Measurements from ENCODE around the gene ATP9A. TPM values are rescaled to one million over a fixed set of nuclear protein-coding genes. Genes with fewer than 3 reads are reported as not detected.
A peak's percentile ranks its signal among the peaks of the same experiment; 100 is the strongest.
"Not testable (repeated sequence)": the region's sequence is repeated elsewhere in the genome, so short reads cannot be mapped to it uniquely, and the experiment has no call there.

The ATP9A gene
- polyA plus RNA-seq, 1 experiment: 35.3 TPM

DNA sequence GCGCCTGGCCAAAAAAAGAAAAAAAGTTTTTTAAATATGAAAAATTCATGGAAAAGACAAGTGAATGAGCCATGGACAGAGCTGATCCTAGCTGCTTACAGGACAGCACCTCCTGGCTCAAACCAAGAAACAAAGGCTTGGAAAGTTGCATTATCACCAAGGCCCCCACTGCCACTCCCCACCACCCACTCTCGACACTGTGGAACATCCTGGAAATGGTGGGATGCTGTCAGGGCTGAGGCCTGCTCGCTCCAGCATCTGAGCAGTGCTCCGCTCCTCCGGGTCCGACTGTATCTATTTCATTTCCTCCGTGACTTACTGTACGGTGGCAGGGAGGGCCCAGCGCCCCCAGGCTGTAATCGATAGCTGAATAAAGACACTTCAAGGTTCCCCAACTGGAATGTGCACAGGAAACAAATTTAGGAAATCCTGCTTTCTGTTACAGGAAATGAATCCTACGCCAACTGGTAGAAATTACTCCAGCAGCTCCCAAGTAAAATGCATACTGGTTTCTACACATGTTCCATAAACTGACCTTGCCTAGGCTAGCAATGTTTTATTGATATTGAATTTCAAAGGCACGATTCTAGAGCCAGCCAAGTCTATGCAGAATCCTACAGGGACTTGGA lies 116.2 kb downstream of the ATP9A start:
- CTCF ChIA-PET: interaction anchor here (1.4 kb wide), 1 partner anchor 46 kb away, joined by 3 read pairs; no protein-coding TSS in a partner anchor

GRCh38 chr20:51650685-51651134 lies 117.5 kb downstream of the ATP9A start:
- TF ChIP-seq, protein P1, sequence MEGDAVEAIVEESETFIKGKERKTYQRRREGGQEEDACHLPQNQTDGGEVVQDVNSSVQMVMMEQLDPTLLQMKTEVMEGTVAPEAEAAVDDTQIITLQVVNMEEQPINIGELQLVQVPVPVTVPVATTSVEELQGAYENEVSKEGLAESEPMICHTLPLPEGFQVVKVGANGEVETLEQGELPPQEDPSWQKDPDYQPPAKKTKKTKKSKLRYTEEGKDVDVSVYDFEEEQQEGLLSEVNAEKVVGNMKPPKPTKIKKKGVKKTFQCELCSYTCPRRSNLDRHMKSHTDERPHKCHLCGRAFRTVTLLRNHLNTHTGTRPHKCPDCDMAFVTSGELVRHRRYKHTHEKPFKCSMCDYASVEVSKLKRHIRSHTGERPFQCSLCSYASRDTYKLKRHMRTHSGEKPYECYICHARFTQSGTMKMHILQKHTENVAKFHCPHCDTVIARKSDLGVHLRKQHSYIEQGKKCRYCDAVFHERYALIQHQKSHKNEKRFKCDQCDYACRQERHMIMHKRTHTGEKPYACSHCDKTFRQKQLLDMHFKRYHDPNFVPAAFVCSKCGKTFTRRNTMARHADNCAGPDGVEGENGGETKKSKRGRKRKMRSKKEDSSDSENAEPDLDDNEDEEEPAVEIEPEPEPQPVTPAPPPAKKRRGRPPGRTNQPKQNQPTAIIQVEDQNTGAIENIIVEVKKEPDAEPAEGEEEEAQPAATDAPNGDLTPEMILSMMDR (IDR thresholded peaks at IDR 0.05; ENCODE audit: low read depth, low read length): no peak
- CTCF ChIA-PET: interaction anchor here (1.5 kb wide), 1 partner anchor 50 kb away, joined by 6 read pairs; no protein-coding TSS in a partner anchor
- peak; percentile 36 for DNase-seq (ENCODE audit: low read depth, low spot score)
- no peak overlapping the region for H3K4me3 ChIP-seq (ENCODE audit: low read depth, low read length)
- no peaks in the 10 kb centered on the region for H3K9me3 ChIP-seq (ENCODE audit: control insufficient read depth, insufficient read depth, low read length)
- POLR2A ChIA-PET: interaction anchor here (0.7 kb wide), 1 partner anchor 60 kb away, joined by 5 read pairs; no protein-coding TSS in a partner anchor
- no peaks in the 10 kb centered on the region for H3K27me3 ChIP-seq (ENCODE audit: control insufficient read depth, insufficient read depth, low read length)
- H3K27ac ChIP-seq (ENCODE audit: low read depth, low read length): no peak overlapping the region

More for the DNA sequence above, 116.2 kb downstream of the ATP9A start:
- POLR2A ChIA-PET: no interaction called here
- Histone ChIP-seq H3K9me3 (ENCODE audit: control insufficient read depth, insufficient read depth, low read length) (no peaks in the 10 kb centered on the region), H3K4me3 (ENCODE audit: low read depth, low read length) (no peak overlapping the region), H3K27me3 (ENCODE audit: control insufficient read depth, insufficient read depth, low read length) (no peaks in the 10 kb centered on the region), H3K27ac (ENCODE audit: low read depth, low read length) (no peak overlapping the region)
- TF ChIP-seq, protein P1 (IDR thresholded peaks at IDR 0.05; ENCODE audit: low read depth, low read length): no peak
- DNase-seq (ENCODE audit: low read depth, low spot score): no peak

DNA sequence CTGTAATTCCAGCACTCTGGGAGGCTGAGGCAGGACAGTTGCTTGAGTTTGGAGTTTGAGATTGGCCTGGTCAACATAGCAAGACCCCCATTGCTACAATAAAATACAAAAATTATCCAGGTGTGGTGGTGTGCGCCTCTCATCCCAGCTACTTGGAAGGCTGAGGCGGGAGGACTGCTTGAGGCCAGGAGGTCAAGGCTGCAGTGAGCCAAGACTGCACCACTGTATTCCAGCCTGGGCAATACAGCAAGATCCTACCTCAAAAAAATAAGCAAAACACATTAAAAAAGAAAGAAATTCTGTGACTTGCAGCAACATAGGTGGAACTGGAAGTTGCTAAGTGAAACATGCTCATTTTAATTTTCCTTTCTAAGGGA lies 119.6 kb downstream of the ATP9A start:
- POLR2A ChIA-PET: no interaction called here
- no peak overlapping the region for H3K27ac ChIP-seq (ENCODE audit: low read depth, low read length)
- H3K9me3 ChIP-seq (ENCODE audit: control insufficient read depth, insufficient read depth, low read length): no peaks in the 10 kb centered on the region
- H3K27me3 ChIP-seq (ENCODE audit: control insufficient read depth, insufficient read depth, low read length): no peaks in the 10 kb centered on the region
- no peak overlapping the region for H3K4me3 ChIP-seq (ENCODE audit: low read depth, low read length)
- DNase-seq (ENCODE audit: low read depth, low spot score): no peak
- TF ChIP-seq, protein P1 (IDR thresholded peaks at IDR 0.05; ENCODE audit: low read depth, low read length): no peak
- CTCF ChIA-PET: no interaction called here

DNA sequence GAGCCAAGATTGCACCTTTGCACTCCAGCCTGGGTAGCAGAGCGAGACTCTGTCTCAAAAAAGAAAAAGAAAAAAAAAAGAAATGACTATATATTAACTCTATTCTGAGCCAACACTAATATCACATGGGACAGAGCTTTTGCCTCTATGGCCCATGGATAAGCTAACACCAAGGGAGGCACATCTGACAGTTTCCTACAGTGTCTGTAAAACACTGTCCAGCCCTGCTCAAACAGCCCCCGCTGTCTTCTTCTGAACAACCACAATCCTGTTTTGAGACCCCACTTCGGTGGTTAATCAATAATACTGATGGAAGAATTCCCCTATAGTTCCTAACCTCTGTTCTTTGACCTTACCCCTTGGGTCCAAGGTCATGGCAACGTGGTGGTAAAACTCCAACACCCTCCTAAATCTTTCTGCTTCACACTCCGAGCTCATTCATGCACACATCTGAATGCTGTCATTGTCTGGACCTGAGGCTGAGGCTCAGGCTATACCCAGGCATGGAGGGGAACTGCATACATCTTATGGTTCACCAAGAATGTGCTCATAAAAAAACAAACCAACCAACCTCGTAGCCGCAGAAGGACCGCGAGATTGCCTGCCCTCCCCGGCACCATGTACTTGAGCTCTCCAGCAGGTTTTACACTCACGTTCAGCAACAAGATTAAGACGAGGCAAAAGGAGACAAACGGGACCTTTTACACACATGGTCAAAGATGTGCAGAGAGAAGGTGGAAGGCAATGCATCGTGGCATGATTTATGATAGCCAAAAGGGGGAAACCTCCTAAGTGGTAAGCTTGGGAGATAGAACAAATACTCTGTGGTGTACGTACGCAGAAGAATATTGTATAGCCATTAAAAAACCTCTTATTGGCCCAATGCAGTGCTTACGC lies 120.3 kb downstream of the ATP9A start:
- no peak overlapping the region for H3K27ac ChIP-seq (ENCODE audit: low read depth, low read length)
- POLR2A ChIA-PET: no interaction called here
- TF ChIP-seq, protein P1 (IDR thresholded peaks at IDR 0.05; ENCODE audit: low read depth, low read length): no peak
- CTCF ChIA-PET: interaction anchor here (0.8 kb wide), 1 partner anchor 11 kb away, joined by 3 read pairs; no protein-coding TSS in a partner anchor
- H3K4me3 ChIP-seq (ENCODE audit: low read depth, low read length): no peak overlapping the region
- H3K27me3 ChIP-seq (ENCODE audit: control insufficient read depth, insufficient read depth, low read length): no peaks in the 10 kb centered on the region
- no peak for DNase-seq (ENCODE audit: low read depth, low spot score)
- H3K9me3 ChIP-seq (ENCODE audit: control insufficient read depth, insufficient read depth, low read length): no peaks in the 10 kb centered on the region

DNA sequence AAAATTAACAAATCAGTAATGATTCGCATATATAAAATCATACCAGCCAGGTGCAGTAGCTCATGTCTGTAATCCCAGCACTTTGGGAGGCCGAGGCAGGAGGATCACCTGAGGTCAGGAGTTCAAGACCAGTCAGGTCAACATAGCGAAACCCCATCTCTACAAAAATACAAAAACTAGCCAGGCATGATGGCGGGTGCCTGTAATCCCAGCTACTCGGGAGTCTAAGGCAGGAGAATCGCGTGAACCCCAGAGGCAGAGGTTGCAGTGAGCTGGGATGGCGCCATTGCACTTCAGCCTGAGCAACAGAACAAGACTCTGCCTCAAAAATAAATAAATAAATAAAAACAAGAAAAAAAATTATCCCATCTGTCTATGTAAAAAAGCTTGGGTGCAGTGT lies 124.4 kb downstream of the ATP9A start:
- CTCF ChIA-PET: interaction anchor here (0.9 to 2.8 kb wide), 4 partner anchors 417 to 485 kb away, joined by 3 to 9 read pairs (median 5); no protein-coding TSS in a partner anchor
- H3K27me3 ChIP-seq (ENCODE audit: control insufficient read depth, insufficient read depth, low read length); H3K4me3 ChIP-seq (ENCODE audit: low read depth, low read length); H3K27ac ChIP-seq (ENCODE audit: low read depth, low read length); H3K9me3 ChIP-seq (ENCODE audit: control insufficient read depth, insufficient read depth, low read length); POLR2A ChIA-PET; DNase-seq (ENCODE audit: low read depth, low spot score): not testable (repeated sequence)

All from AG04450 (cell line).